BLaER1 treated with 17β-estradiol and CSF1 and Interleukin-3, amounts not matched to agents 10 nM and 100 nM (cell line): Measurements from ENCODE around the gene MAP1B.

Experiments used
- H3K27ac ChIP-seq, 11 experiments: shearing (Covaris generic); formaldehyde crosslinking; 2 replicates each; pipeline ENCODE4 v1.8.1; 2022
- H3K27me3 ChIP-seq, 11 experiments: shearing (Covaris generic); formaldehyde crosslinking; 2 replicates each; pipeline ENCODE4 v1.8.1; 2022
- H3K36me3 ChIP-seq, 11 experiments: shearing (Covaris generic); formaldehyde crosslinking; 2 replicates each; pipeline ENCODE4 v1.8.1; 2022
- H3K4me1 ChIP-seq, 10 experiments: shearing (Covaris generic); formaldehyde crosslinking; 2 replicates each; pipeline ENCODE4 v1.8.1; 2022
- H3K4me2 ChIP-seq, 11 experiments: shearing (Covaris generic); formaldehyde crosslinking; 2 replicates each; pipeline ENCODE4 v1.8.1; 2022
- H3K4me3 ChIP-seq, 10 experiments: shearing (Covaris generic); formaldehyde crosslinking; 2 replicates each; pipeline ENCODE4 v1.8.1; 2022
- H3K9ac ChIP-seq, 11 experiments: shearing (Covaris generic); formaldehyde crosslinking; 2 replicates each; pipeline ENCODE4 v1.8.1; 2022
- H3K9me3 ChIP-seq, 11 experiments: shearing (Covaris generic); formaldehyde crosslinking; replicated peaks in 1 of 11; 2 replicates each; pipeline ENCODE4 v1.8.1; 2022
- H4K20me1 ChIP-seq, 11 experiments: shearing (Covaris generic); formaldehyde crosslinking; 2 replicates each; pipeline ENCODE4 v1.8.1; 2022
- Cebpa-rat ChIP-seq, 11 experiments: shearing (Covaris generic); IDR thresholded peaks; 2 replicates each; pipeline ENCODE4 v1.8.1; 2022

MAP1B gene

DNA sequence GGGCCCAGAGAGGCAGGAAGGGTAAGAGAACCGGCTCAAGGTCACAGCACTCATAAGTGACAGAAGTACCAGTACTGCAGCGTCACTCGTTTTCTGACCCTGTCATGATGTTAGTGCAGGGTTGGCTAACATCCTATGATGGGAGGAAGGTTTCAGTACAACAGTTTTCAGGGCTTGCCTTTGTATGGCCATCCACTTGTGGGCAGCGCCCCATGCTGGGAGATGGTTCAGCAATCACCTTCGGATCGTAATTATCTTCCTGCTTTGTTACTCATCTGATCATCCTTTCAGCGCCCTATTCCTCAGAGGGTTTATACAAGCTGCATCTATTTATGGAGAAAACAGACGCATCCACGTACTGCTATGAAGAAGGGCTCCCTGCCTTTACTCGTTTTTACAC lies 2.4 kb downstream of the MAP1B start:
- Histone ChIP-seq H3K4me3 (peak overlapping the region; percentile 88 to 96 (median 92); a peak in 17 of 20 replicates), H3K9me3 (no peaks in the 10 kb centered on the region), H3K27ac (peak overlapping the region in 9 of 11 experiments; percentile 65 to 91 (median 89); a peak in 15 of 22 replicates), H3K36me3 (peaks cover 0 to 6% (median 0%) of the 10 kb centered on the region in 11 experiments; a peak in 3 of 22 replicates), H3K9ac (peak overlapping the region in 9 of 11 experiments; percentile 77 to 93 (median 88); a peak in 17 of 22 replicates), H4K20me1 (peaks cover 0 to 36% (median 0%) of the 10 kb centered on the region in 11 experiments; a peak in 4 of 22 replicates), H3K4me1 (peaks cover 9 to 25% (median 21%) of the 10 kb centered on the region in 10 experiments), H3K27me3 (no peaks in the 10 kb centered on the region), H3K4me2 (peak overlapping the region; percentile 76 to 94 (median 86))
- TF ChIP-seq Cebpa-rat (IDR thresholded peaks at IDR 0.05), result no peak

DNA sequence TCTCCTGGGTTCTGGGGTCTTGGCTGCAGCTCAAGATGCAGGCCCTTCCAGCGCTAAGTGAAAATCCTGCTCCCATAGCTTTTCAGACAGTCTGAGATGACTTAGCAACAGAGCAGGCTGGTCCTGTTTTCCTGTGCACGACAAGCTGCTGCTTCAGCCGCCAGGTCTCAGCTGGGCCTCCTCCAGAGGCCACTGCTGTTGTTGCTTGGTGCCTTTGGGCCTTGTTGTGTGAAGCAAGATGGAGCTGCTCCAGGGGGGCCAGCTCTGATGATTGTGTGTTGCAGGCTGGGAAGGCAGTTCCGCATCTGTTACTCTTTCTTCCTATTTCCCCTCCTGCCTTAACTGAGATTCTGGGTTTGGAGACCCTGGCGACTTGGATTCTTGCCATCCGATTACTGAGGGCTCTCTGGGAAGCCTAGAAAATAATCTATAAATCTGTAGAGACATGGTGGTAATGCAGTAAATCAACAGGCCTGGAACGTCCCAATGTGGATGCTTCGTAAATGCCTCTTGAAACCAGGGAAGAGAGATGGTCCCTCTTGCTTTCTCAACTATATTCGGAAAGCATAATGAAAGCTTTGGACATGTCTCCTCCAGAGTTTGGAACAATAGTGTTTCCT lies 3.2 kb downstream of the MAP1B start:
- no peak for TF ChIP-seq Cebpa-rat (IDR thresholded peaks at IDR 0.05)
- 0 out of 20 replicates have a peak overlapping the region, but pooled peaks of 1 of the 10 experiments have one; percentile 94 for H3K4me3 ChIP-seq
- peaks cover 0 to 15% (median 3%) of the 10 kb centered on the region in 11 experiments; a peak in 15 of 22 replicates for H3K36me3 ChIP-seq
- H3K27ac ChIP-seq, result peak overlapping the region in 1 of 11 experiments; percentile 91; a peak in 2 of 22 replicates
- peaks cover 9 to 25% (median 21%) of the 10 kb centered on the region in 10 experiments for H3K4me1 ChIP-seq
- peak overlapping the region in 10 of 11 experiments; percentile 76 to 92 (median 86); a peak in 19 of 22 replicates for H3K4me2 ChIP-seq
- no peaks in the 10 kb centered on the region for H3K27me3 ChIP-seq
- peak overlapping the region in 2 of 11 experiments; percentile 92 to 93; a peak in 4 of 22 replicates for H3K9ac ChIP-seq
- no peaks in the 10 kb centered on the region for H3K9me3 ChIP-seq
- H4K20me1 ChIP-seq, result peaks cover 0 to 40% (median 0%) of the 10 kb centered on the region in 11 experiments; a peak in 4 of 22 replicates

DNA sequence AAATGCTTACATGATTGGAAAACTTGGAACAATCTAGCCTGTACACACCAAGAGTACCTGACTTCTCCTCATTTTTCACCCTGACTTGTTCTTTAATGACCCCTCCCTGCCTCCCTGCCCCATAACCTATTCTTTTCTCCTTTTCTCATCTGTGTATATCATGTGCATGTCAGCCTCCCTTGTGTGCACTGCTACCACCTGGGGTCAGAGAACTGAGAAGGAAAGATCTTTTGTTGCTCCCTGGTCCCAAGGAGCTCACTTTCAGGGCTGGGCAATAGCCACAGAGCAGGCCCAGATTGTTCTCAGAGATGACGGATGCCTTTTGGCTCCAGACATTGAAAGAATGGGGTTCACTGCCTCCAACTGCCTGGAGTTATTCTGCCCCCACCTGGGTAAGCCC lies 5.1 kb downstream of the MAP1B start:
- Histone ChIP-seq H3K4me2 (no peak overlapping the region), H3K4me1 (peaks cover 9 to 23% (median 19%) of the 10 kb centered on the region in 10 experiments), H3K27ac (no peak overlapping the region), H3K9me3 (no peaks in the 10 kb centered on the region), H3K36me3 (peaks cover under 1 to 33% (median 19%) of the 10 kb centered on the region in 11 experiments; a peak in 17 of 22 replicates), H3K9ac (no peak overlapping the region), H3K27me3 (no peaks in the 10 kb centered on the region), H4K20me1 (peaks cover 0 to 40% (median 0%) of the 10 kb centered on the region in 11 experiments; a peak in 4 of 22 replicates), H3K4me3 (no peak overlapping the region)
- no peak for TF ChIP-seq Cebpa-rat (IDR thresholded peaks at IDR 0.05)

DNA sequence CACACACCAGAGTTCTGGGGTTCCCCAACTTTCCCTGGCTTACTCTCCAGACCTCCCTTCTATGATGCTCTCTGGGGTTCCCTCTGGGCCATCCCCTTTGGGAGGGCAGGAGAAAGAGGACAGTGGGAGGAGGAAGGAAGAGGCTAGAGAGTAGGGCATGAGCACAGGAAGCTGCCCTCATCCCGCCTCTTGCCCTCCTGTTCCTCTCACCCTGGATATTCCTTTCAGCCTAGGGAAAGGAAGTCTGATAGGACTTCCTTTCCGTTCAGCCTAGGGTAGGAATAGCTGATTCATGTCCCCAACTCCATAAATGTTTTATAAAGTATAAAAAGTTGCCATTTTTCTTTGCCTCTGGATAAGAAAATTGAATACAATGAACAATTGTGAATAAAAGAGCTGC lies 7.4 kb downstream of the MAP1B start:
- peak overlapping the region in 1 of 11 experiments; percentile 30; a peak in 1 of 22 replicates for H3K4me2 ChIP-seq
- peaks cover 2 to 13% (median 10%) of the 10 kb centered on the region in 10 experiments for H3K4me1 ChIP-seq
- TF ChIP-seq Cebpa-rat (IDR thresholded peaks at IDR 0.05), result no peak
- no peak overlapping the region for H3K4me3 ChIP-seq
- no peaks in the 10 kb centered on the region for H3K9me3 ChIP-seq
- H3K27ac ChIP-seq, result no peak overlapping the region
- H3K9ac ChIP-seq, result no peak overlapping the region
- H3K27me3 ChIP-seq, result no peaks in the 10 kb centered on the region
- H4K20me1 ChIP-seq, result peaks cover 0 to 40% (median 0%) of the 10 kb centered on the region in 11 experiments; a peak in 4 of 22 replicates
- H3K36me3 ChIP-seq, result peaks cover 11 to 53% (median 31%) of the 10 kb centered on the region in 11 experiments; a peak in 19 of 22 replicates

DNA sequence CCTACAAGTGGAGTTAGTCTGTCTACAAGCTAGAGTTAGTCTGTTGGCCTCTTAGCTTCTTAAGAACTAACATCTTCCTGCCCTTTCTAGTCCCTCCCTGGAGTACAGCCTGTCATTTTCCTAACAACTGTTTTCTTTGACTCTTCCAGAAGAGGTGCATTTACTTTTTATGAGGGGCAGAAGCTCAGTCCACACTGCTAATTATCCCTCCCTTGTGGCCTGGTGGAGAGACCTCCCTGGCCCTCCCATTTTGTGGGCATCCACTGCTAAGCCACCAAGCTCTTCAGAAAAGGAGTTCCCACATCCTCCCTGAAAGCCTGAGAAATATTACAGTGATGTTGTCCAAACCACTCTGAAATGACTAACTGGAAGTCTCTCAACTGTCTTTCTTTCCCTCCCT lies 8.0 kb downstream of the MAP1B start:
- peaks cover 0 to 6% (median 3%) of the 10 kb centered on the region in 10 experiments; a peak in 17 of 20 replicates for H3K4me1 ChIP-seq
- H3K4me2 ChIP-seq, result no peak overlapping the region
- no peaks in the 10 kb centered on the region for H3K9me3 ChIP-seq
- no peak for TF ChIP-seq Cebpa-rat (IDR thresholded peaks at IDR 0.05)
- peaks cover 0 to 36% (median 0%) of the 10 kb centered on the region in 11 experiments; a peak in 4 of 22 replicates for H4K20me1 ChIP-seq
- H3K4me3 ChIP-seq, result no peak overlapping the region
- no peaks in the 10 kb centered on the region for H3K27me3 ChIP-seq
- no peak overlapping the region for H3K27ac ChIP-seq
- H3K36me3 ChIP-seq, result peaks cover 11 to 56% (median 31%) of the 10 kb centered on the region in 11 experiments; a peak in 19 of 22 replicates
- H3K9ac ChIP-seq, result no peak overlapping the region

DNA sequence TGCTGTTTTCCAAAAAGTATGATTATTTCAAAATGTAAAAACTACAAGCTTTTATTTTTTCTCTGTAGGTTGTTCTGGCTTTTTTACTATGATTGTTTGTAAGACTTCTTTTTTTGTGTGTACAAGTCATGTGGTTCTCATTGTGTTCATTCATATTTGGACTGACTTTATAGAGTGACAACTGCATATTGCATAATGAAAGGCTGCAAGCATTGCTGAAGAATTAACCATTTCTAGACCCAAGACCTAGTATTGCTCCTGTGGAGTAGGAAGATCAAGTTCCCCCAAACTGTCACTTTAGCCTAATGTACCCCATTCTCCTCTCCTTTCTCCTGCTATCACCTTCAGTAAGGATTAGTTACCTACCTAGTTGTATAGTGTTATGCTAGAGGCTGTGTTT lies 10.0 kb downstream of the MAP1B start:
- H3K36me3 ChIP-seq, result peaks cover 11 to 72% (median 31%) of the 10 kb centered on the region in 11 experiments; a peak in 19 of 22 replicates

DNA sequence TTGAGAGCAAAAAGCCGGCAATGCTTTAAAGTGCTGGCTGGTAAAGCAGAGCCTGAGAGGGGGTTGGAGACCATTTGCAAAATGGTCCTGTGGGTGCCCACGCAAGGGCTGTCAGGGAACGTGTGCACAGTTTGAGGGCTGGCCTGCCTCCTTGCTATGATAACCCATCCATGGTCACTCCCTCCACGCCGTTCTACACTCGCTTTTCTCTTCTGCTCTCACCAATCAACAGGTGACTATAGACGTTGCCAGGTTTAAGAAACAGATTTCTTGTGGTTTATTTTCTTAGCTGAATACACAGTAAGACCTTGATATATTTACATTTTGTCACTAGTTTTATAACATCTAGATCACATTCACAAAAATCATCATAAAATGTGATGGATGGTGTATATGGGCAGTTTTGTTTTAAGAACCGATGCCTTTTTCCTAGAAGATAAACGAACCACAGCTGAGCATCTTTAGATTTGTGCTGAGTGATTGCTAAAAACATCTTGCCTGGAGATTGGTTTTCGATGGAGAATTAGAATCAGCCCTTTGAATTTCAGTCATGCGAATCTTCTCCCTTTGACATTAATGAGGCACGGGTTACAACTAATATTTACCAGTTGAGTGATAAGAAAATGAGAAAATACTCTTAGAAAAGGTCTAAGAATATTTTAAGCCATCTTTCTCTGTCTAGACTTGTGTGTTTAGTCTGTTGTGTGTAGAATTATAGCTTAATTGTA lies 13.9 kb downstream of the MAP1B start:
- no peak for TF ChIP-seq Cebpa-rat (IDR thresholded peaks at IDR 0.05)
- Histone ChIP-seq H3K4me1 (peaks cover 0 to 6% (median 0%) of the 10 kb centered on the region in 10 experiments; a peak in 1 of 20 replicates), H4K20me1 (peaks cover 0 to 10% (median 0%) of the 10 kb centered on the region in 11 experiments; a peak in 3 of 22 replicates), H3K27ac (no peak overlapping the region), H3K27me3 (no peaks in the 10 kb centered on the region), H3K36me3 (peaks cover 9 to 66% (median 28%) of the 10 kb centered on the region in 11 experiments; a peak in 16 of 22 replicates), H3K9ac (no peak overlapping the region), H3K4me3 (no peak overlapping the region), H3K4me2 (no peak overlapping the region), H3K9me3 (no peaks in the 10 kb centered on the region)

More for the DNA sequence above, 10.0 kb downstream of the MAP1B start:
- Histone ChIP-seq H3K9me3 (no peaks in the 10 kb centered on the region), H4K20me1 (peaks cover 0 to 29% (median 0%) of the 10 kb centered on the region in 11 experiments; a peak in 4 of 22 replicates), H3K9ac (no peak overlapping the region), H3K27ac (no peak overlapping the region), H3K4me3 (no peak overlapping the region), H3K27me3 (no peaks in the 10 kb centered on the region), H3K4me1 (no peaks in the 10 kb centered on the region), H3K4me2 (no peak overlapping the region)
- TF ChIP-seq Cebpa-rat (IDR thresholded peaks at IDR 0.05), result no peak

DNA sequence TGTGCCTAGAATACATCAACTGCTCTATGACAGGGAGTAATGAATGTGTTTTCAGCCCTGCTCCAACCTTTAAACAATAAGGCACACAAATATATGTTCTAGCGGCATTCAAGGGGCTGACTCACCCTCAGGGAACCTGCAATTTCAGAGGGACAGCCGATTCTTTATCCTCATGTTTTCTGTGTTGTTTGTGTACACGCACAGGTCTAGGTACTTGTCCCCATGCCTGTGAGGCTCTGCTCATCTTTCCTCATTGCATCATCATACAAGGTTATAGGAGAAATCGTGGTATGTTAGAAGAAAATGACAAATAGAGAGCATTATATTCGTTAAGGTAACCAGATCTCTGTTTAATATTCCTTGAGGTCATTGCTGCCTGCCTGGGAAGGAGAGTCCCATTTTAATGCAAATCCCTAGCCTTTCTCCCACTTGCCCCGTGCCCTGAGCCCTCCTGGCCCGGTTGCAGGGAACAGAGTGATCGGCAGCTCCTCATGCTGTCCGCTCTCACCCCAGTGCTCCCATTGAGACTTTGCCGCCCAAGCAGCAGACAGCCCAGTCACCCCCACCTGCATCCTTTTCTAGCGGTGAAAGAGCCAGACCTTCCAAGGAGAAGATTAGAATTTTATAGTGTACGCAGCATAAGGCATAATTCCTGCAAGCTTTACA lies 14.6 kb downstream of the MAP1B start:
- H3K27ac ChIP-seq, result no peak overlapping the region
- H3K4me1 ChIP-seq, result peaks cover 0 to 6% (median 0%) of the 10 kb centered on the region in 10 experiments; a peak in 1 of 20 replicates
- H3K9ac ChIP-seq, result no peak overlapping the region
- H3K27me3 ChIP-seq, result no peaks in the 10 kb centered on the region
- H3K4me2 ChIP-seq, result no peak overlapping the region
- H3K9me3 ChIP-seq, result no peaks in the 10 kb centered on the region
- peaks cover 9 to 59% (median 21%) of the 10 kb centered on the region in 11 experiments; a peak in 15 of 22 replicates for H3K36me3 ChIP-seq
- 0 out of 22 replicates have a peak, but pooled peaks of 1 of the 11 experiments have one; percentile 21 for TF ChIP-seq Cebpa-rat (IDR thresholded peaks at IDR 0.05)
- no peak overlapping the region for H3K4me3 ChIP-seq
- peaks cover 0 to 10% (median 0%) of the 10 kb centered on the region in 11 experiments; a peak in 3 of 22 replicates for H4K20me1 ChIP-seq
